HL-60/S4 (cell line): ENCODE measurements around the gene TAC4.

Experiments
- in situ Hi-C: fragments of 300-500 bp; cut with MboI; formaldehyde crosslinking; loops from 2 replicates; pipeline ENCODE4 v1.14.3; 2022; ENCODE audit warnings: low sequenced_read_pairs

TAC4 gene

DNA sequence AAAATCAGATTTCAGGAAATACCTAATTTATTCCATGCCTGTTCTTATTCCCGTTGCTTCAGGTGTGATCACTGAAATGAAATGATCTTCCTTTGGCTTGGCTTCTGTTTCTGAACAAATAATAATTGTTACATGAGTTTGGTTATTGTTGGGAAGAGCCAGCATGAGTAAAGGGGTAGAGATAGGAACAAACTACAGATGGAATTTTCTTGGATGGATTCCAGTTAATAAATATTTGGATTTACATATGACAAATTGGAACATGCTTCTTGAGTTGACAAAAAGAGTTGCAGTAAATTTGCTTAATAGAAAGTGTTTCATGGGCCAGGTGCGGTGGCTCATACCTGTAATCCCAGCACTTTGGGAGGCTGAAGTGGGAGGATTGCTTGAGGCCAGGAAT is 28.2 kb downstream of the TAC4 start:
- in situ Hi-C loops: no loop called here

DNA sequence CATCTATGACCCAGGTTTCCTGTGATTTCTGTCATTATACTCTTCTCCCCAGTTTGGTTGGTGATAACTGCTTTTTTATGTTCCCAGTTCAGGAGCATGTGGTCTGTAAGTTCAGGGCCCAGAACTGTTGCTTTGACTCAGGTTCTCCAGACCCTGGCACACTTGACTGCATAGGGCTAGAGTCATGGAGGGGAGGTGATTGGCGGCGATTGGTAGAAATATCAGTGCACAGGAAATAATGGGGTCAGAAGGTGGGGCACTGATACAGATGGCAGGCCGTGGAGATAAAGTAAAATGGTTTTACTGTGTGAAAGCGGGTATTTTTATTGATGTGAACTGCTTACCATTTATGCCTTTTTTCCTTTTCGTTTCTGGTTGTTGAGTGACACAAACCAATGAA is 28.7 kb downstream of the TAC4 start:
- in situ Hi-C loops: no loop called here

DNA sequence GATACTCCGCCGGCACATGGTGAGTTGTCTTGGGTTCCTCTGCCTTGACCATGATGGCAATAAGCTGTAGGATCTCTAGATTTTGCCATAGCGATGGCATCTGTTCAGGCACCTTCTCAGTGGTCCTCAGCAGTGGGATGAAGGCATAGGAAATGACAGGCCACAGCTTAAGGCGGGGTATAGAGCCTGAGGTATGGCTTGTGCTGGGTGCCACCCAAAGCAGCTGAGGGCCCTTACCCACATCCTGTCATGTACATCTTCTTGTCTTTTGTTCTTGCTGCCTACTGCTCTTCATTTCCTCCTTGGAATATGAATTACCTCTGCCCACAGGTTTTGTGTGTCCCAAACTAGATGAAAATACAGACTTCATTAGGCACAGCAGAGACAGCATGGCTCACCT is 29.9 kb downstream of the TAC4 start:
- in situ Hi-C loops: no loop called here

DNA sequence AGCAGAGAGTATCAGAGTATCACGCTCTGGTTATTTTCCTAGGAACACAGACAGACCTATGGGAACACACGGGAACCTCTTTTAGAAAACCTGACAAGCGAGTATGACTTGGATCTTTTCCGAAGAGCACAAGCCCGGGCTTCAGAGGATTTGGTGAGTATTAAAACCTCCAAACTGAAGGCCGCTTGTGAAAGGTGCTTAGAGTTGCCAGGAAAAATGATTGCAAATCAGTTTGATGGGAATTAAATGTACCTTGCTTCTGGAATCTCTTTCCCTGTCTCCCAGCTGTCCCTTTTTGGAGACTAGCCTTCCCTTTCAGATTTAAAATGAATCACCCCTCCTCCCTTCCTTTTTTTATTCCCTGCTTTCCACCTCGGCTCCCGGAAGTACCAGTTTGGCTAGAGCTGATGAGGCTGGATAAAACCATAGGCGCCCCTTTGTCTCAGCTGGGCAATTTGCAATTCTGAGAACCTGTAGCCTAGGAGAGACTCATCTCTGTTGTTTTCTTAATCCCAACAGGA is 32.0 kb downstream of the TAC4 start:
- in situ Hi-C loops: no loop called here

DNA sequence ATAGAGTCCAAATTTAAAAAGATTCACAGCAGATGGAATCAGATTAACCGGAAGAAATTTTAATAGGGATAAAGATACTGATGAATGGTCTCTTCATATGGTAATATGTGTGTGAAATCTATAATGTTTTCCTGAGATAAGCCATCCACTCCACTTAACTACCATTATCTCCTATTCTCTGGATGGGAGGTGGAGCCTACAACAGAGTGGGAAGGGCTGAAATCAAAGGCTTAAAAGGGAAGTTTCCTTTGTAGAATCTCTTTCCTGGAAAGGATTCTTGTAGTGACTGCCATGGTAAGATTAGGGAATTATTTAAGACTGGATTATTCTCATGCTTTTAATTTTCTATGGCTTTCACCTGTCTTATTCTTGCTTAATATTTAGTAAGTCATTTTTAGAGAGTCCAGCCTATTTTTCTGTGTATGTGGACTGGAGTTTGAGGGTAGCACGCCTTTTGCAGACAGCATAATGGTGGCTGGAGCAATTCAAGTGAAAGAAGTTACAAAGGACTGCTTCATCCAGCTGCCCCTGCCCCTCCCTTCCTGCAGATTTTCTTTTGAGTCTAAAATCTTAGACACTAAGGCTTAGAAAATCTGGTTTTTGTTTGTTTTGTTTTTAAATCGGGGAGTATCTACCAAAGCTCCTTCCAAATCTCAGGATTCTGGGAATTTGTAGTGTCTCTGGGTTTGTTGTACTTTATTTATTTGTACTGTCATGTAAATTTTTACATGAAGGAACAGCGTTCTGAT is 32.9 kb downstream of the TAC4 start:
- in situ Hi-C loops: no loop called here

DNA sequence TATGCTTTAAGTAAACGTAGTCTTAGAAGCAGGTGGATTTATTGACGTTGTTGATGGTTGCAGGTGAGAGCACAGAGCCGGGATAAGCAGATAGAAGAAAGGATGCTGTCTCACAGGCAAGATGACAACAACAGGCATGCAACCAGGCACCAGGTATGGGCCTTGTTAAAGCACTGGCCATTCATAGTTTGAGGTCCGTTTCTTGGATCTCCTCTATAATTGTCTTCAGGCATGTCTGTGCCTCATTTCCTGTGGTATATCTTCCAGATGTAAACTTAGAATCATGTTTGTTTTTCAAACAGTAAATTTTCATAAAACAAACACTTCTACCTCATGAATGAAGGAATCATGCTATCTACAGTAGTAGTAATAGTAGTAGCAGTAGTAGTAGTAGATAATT is 38.8 kb downstream of the TAC4 start:
- in situ Hi-C loops: no loop called here

DNA sequence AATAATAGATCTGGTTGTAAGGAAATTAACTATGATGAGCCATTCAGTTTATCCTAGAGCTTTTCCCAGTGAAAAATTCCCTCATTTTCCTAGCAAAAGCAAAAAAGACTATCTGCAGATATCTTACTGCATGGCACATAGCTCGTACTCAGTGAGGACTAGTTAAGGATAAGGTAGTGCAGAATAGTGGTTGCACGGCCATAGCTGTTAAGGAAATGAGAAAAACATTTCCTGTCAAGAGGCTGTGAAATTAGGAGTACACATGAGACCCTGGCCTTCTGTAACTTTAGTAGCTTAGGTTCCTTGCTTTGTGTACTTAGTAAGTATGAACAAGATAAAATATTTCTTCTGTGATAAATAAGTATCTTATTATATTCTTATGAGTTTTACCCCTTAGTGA is 49.1 kb downstream of the TAC4 start:
- in situ Hi-C loops: no loop called here

DNA sequence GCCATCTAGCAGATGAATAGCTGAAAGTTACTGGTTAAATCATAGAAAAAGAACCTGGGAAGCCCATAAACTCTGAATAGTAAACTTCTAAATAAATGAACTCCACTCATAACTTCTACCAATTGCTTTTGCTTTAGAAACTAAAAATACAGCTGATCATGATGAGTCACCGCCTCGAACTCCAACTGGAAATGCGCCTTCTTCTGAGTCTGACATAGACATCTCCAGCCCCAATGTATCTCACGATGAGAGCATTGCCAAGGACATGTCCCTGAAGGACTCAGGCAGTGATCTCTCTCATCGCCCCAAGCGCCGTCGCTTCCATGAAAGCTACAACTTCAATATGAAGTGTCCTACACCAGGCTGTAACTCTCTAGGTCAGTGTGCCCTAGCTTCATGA is 49.7 kb downstream of the TAC4 start:
- in situ Hi-C loops: no loop called here

DNA sequence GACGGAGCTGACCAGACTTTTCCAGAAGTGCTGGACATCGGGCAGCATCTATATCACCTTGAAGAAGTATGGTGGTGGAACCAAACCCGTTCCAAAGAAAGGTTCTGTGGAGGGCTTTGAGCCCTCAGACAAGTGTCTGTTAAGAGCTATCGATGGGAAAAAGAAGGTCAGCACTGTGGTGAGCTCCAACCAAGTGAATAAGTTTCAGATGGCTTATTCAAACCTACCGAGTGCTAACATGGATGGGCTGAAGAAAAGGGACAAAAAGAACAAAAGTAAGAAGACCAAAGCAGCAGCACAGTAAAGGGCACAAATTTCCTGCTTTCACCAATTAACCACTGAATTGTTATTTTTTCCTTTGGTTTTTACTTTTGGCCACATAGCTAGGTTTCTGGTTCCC is 52.5 kb downstream of the TAC4 start:
- in situ Hi-C loops: no loop called here

DNA sequence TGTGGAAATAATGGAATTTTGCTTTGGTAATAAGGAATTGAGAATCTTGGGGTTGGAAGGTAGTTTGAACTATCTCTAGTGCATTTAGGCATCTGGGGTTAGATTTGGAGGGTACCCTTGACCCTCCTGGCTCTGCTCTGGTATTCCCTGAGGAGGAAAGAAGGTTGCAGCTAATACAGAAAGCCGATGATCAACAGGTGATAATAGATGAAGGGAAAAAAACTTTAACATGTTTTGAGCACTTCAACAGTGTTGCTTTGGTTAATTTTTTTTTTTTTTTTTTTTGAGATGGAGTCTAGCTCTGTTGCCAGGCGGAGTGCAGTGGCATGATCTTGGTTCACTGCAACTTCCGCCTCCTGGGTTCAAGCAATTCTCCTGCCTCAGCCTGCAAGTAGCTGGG is 54.6 kb downstream of the TAC4 start:
- in situ Hi-C loops: no loop called here

DNA sequence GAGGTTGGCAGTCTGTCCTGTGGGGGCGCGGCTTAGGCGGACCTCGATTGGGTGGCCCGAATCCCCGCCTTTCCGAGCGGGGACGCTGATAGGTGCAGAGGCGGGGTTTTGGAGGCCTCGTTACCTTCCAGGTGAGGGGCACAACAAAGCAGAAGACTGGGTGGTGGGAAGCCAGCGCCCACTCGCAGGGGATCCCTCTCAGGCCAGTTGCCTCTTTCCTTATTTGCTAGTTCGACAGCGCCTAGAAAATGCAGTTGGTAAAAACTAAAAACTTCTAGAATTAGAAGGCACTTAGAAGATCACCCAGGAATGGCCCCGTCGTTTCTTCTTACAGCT is 58.7 kb downstream of the TAC4 start:
- in situ Hi-C loops: loop anchor here (5.0 kb wide), 1 partner anchor 77 kb away; no protein-coding TSS in a partner anchor

DNA sequence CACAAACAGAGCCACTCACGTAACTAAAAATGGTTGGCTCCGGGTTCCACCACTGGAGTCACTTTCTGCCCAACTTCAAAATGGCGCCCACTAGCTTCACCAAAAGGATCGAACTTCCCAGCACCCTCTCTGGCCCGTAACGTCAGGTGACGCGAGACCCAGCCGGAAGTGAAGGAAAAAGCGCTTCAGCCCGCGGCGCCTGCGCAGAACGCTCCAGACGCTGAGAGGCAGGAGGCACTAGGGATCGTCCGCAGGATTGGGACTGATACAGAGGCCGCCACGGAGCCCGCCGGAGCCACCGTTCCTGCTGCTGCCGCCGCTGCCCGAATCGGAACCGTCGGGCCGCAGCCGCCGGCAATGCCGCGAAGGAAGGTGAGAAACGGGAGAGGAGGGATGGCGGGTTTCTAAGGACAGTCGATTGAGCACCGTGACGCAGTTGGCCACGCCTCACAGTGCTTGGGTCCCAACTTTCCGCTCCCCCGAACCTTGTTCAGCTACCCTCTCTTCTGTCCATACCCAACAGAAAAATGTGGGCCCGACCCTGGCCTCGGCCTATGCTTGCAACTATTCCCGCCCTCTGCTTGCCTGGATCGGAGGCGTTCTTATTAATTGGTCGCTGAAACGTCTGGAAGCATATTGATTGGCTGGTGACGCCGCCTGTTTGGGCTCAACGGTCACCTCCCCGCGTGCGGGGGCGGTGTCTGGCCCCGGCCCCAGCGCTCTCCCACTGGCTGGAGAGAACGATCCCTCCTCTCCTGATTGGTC is 59.2 kb downstream of the TAC4 start, which contains the start of gene KAT7:
Gene KAT7, plus strand, starts transcription at position 204 of the 765 bp plus-strand sequence. Its CDS starts 154 bp downstream, at position 358.
- in situ Hi-C loops: loop anchor here (5.0 kb wide), 1 partner anchor 76 kb away; no protein-coding TSS in a partner anchor
